SK-N-SH treated with all-trans-retinoic acid at 6 μM for 48 hours (cell line): ENCODE measurements around the gene SLC13A1.

ENCODE experiments used
- ATAC-seq: fragments of 200-7000 bp; cut with Tn5 transposase; 3 replicates; pipeline ENCODE4 v1.9.1; 2020; ENCODE audit warnings: mild to moderate bottlenecking, moderate library complexity
- ARNTL ChIP-seq: fragments of 450-650 bp; formaldehyde crosslinking; IDR thresholded peaks from 2 replicates; pipeline ENCODE4 v1.5.0; 2020; ENCODE audit warnings: low read depth, mild to moderate bottlenecking, moderate library complexity, borderline replicate concordance
- BACH2 ChIP-seq: fragments of 250-450 bp; sonication (Bioruptor Pico); IDR thresholded peaks from 2 replicates; pipeline ENCODE4 v1.9.0; 2021; ENCODE audit warnings: mild to moderate bottlenecking, borderline replicate concordance
- CSDC2 ChIP-seq: fragments of 250-450 bp; sonication (Bioruptor Pico); IDR thresholded peaks from 2 replicates; pipeline ENCODE4 v1.5.0; 2020; ENCODE audit warnings: mild to moderate bottlenecking, moderate library complexity
- ESRRG ChIP-seq: fragments of 250-450 bp; sonication (Bioruptor Pico); IDR thresholded peaks from 2 replicates; pipeline ENCODE4 v1.6.1; 2021; ENCODE audit warnings: mild to moderate bottlenecking
- GLIS3 ChIP-seq: fragments of 250-450 bp; sonication (Bioruptor Pico); IDR thresholded peaks from 2 replicates; pipeline ENCODE4 v1.5.0; 2020; ENCODE audit warnings: mild to moderate bottlenecking, moderate library complexity
- ISL1 ChIP-seq: fragments of 250-450 bp; sonication (Bioruptor Pico); IDR thresholded peaks from 2 replicates; pipeline ENCODE4 v2.1.2; 2022; ENCODE audit warnings: mild to moderate bottlenecking, moderate library complexity
- OSR1 ChIP-seq: fragments of 250-450 bp; sonication (Bioruptor Pico); IDR thresholded peaks from 2 replicates; pipeline ENCODE4 v1.8.0; 2022; ENCODE audit warnings: moderate library complexity, mild to moderate bottlenecking, inconsistent platforms
- PPARA ChIP-seq: fragments of 250-450 bp; sonication (Bioruptor Pico); IDR thresholded peaks from 2 replicates; pipeline ENCODE4 v1.5.0; 2020; ENCODE audit warnings: mild to moderate bottlenecking, borderline replicate concordance
- RARB ChIP-seq: fragments of 250-450 bp; sonication (Bioruptor Pico); IDR thresholded peaks from 2 replicates; pipeline ENCODE4 v1.8.0; 2021; ENCODE audit warnings: mild to moderate bottlenecking, moderate library complexity
- SNAI2 ChIP-seq: fragments of 250-450 bp; sonication (Bioruptor Pico); IDR thresholded peaks from 2 replicates; pipeline ENCODE4 v1.5.0; 2020; ENCODE audit warnings: mild to moderate bottlenecking, moderate library complexity
- TCF4 ChIP-seq: fragments of 250-450 bp; sonication (Bioruptor Pico); IDR thresholded peaks from 2 replicates; pipeline ENCODE4 v1.8.0; 2021; ENCODE audit warnings: mild to moderate bottlenecking, moderate library complexity, borderline replicate concordance
- TOX ChIP-seq: fragments of 250-450 bp; sonication (Bioruptor Pico); IDR thresholded peaks from 2 replicates; pipeline ENCODE4 v1.8.0; 2021; ENCODE audit warnings: mild to moderate bottlenecking, moderate library complexity, borderline replicate concordance
- ZC3H10 ChIP-seq: fragments of 250-450 bp; sonication (Bioruptor Pico); IDR thresholded peaks from 2 replicates; pipeline ENCODE4 v1.5.1; 2021; ENCODE audit warnings: mild to moderate bottlenecking, moderate library complexity
- ZFP3 ChIP-seq: fragments of 250-450 bp; sonication (Bioruptor Pico); IDR thresholded peaks from 2 replicates; pipeline ENCODE4 v1.5.0; 2020; ENCODE audit warnings: mild to moderate bottlenecking, moderate library complexity
- ZNF565 ChIP-seq: fragments of 450-650 bp; formaldehyde crosslinking; conservative IDR thresholded peaks from 2 replicates; pipeline ENCODE4 v1.5.0; 2020; ENCODE audit warnings: low read depth, mild to moderate bottlenecking, moderate library complexity
- ZNF70 ChIP-seq: fragments of 450-650 bp; formaldehyde crosslinking; IDR thresholded peaks from 2 replicates; pipeline ENCODE4 v1.5.0; 2020; ENCODE audit warnings: mild to moderate bottlenecking, moderate library complexity
- ZNF8 ChIP-seq: fragments of 450-650 bp; formaldehyde crosslinking; IDR thresholded peaks from 2 replicates; pipeline ENCODE4 v1.5.0; 2020; ENCODE audit warnings: mild to moderate bottlenecking, moderate library complexity
- TF ChIP-seq, protein P1 (sequence below): fragments of 250-450 bp; sonication (Bioruptor Pico); IDR thresholded peaks from 2 replicates; pipeline ENCODE4 v1.8.0; 2021; ENCODE audit warnings: low read depth, mild to moderate bottlenecking, moderate library complexity, borderline replicate concordance
- TF ChIP-seq, protein P2 (sequence below): fragments of 250-450 bp; sonication (Bioruptor Pico); IDR thresholded peaks from 2 replicates; pipeline ENCODE4 v1.5.1; 2020; ENCODE audit warnings: low read depth, mild to moderate bottlenecking, moderate library complexity
- TF ChIP-seq, protein P3 (sequence below): fragments of 250-450 bp; sonication (Bioruptor Pico); IDR thresholded peaks from 2 replicates; pipeline ENCODE4 v1.5.0; 2020; ENCODE audit warnings: mild to moderate bottlenecking, moderate library complexity
- TF ChIP-seq, protein P4 (sequence below): fragments of 250-450 bp; sonication (Bioruptor Pico); IDR thresholded peaks from 2 replicates; pipeline ENCODE4 v1.8.0; 2020; ENCODE audit warnings: mild to moderate bottlenecking, moderate library complexity, borderline replicate concordance
- TF ChIP-seq, protein P5 (sequence below): fragments of 250-450 bp; sonication (Bioruptor Pico); IDR thresholded peaks from 2 replicates; pipeline ENCODE4 v1.5.1; 2021; ENCODE audit warnings: mild to moderate bottlenecking, moderate library complexity

Gene SLC13A1

DNA sequence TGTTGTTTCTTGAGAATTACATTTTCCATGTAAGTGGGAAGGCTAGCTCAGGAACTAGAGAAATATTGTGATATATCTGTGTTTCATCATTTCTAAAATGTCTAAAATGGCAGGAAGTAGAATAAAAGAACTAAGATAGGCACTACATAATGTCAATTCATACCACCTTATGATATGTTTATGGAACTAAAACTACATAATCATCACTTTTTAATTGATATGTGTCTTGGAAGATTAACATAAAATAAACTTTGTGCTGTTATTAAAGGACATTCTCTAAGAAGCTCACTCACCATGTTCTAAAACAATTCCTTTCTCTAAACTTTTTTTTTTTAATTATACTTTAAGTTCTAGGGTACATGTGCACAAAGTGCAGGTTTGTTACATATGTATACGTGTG lies 120.7 kb downstream of the SLC13A1 start:
- ATAC-seq: no peak
- TF ChIP-seq, protein P1, sequence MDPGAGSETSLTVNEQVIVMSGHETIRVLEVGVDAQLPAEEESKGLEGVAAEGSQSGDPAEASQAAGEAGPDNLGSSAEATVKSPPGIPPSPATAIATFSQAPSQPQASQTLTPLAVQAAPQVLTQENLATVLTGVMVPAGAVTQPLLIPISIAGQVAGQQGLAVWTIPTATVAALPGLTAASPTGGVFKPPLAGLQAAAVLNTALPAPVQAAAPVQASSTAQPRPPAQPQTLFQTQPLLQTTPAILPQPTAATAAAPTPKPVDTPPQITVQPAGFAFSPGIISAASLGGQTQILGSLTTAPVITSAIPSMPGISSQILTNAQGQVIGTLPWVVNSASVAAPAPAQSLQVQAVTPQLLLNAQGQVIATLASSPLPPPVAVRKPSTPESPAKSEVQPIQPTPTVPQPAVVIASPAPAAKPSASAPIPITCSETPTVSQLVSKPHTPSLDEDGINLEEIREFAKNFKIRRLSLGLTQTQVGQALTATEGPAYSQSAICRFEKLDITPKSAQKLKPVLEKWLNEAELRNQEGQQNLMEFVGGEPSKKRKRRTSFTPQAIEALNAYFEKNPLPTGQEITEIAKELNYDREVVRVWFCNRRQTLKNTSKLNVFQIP: no peak
- no peak for TF ChIP-seq ZNF8 (CRISPR knock-in tag)
- TF ChIP-seq ZFP3 (CRISPR knock-in tag): no peak
- TF ChIP-seq TCF4 (CRISPR knock-in tag): no peak
- TF ChIP-seq, protein P2, sequence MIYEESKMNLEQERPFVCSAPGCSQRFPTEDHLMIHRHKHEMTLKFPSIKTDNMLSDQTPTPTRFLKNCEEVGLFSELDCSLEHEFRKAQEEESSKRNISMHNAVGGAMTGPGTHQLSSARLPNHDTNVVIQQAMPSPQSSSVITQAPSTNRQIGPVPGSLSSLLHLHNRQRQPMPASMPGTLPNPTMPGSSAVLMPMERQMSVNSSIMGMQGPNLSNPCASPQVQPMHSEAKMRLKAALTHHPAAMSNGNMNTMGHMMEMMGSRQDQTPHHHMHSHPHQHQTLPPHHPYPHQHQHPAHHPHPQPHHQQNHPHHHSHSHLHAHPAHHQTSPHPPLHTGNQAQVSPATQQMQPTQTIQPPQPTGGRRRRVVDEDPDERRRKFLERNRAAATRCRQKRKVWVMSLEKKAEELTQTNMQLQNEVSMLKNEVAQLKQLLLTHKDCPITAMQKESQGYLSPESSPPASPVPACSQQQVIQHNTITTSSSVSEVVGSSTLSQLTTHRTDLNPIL (CRISPR knock-in tag): no peak
- TF ChIP-seq TOX: no peak
- TF ChIP-seq, protein P3, sequence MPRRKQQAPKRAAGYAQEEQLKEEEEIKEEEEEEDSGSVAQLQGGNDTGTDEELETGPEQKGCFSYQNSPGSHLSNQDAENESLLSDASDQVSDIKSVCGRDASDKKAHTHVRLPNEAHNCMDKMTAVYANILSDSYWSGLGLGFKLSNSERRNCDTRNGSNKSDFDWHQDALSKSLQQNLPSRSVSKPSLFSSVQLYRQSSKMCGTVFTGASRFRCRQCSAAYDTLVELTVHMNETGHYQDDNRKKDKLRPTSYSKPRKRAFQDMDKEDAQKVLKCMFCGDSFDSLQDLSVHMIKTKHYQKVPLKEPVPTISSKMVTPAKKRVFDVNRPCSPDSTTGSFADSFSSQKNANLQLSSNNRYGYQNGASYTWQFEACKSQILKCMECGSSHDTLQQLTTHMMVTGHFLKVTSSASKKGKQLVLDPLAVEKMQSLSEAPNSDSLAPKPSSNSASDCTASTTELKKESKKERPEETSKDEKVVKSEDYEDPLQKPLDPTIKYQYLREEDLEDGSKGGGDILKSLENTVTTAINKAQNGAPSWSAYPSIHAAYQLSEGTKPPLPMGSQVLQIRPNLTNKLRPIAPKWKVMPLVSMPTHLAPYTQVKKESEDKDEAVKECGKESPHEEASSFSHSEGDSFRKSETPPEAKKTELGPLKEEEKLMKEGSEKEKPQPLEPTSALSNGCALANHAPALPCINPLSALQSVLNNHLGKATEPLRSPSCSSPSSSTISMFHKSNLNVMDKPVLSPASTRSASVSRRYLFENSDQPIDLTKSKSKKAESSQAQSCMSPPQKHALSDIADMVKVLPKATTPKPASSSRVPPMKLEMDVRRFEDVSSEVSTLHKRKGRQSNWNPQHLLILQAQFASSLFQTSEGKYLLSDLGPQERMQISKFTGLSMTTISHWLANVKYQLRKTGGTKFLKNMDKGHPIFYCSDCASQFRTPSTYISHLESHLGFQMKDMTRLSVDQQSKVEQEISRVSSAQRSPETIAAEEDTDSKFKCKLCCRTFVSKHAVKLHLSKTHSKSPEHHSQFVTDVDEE: no peak
- TF ChIP-seq ZNF565 (CRISPR knock-in tag): no peak
- no peak for TF ChIP-seq ARNTL (CRISPR knock-in tag)
- TF ChIP-seq, protein P4, sequence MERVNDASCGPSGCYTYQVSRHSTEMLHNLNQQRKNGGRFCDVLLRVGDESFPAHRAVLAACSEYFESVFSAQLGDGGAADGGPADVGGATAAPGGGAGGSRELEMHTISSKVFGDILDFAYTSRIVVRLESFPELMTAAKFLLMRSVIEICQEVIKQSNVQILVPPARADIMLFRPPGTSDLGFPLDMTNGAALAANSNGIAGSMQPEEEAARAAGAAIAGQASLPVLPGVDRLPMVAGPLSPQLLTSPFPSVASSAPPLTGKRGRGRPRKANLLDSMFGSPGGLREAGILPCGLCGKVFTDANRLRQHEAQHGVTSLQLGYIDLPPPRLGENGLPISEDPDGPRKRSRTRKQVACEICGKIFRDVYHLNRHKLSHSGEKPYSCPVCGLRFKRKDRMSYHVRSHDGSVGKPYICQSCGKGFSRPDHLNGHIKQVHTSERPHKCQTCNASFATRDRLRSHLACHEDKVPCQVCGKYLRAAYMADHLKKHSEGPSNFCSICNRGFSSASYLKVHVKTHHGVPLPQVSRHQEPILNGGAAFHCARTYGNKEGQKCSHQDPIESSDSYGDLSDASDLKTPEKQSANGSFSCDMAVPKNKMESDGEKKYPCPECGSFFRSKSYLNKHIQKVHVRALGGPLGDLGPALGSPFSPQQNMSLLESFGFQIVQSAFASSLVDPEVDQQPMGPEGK: no peak
- TF ChIP-seq PPARA (CRISPR knock-in tag): no peak
- TF ChIP-seq OSR1 (CRISPR knock-in tag): no peak
- no peak for TF ChIP-seq GLIS3 (CRISPR knock-in tag)
- no peak for TF ChIP-seq CSDC2 (CRISPR knock-in tag)
- TF ChIP-seq RARB (CRISPR knock-in tag): no peak
- no peak for TF ChIP-seq ZNF70 (CRISPR knock-in tag)

DNA sequence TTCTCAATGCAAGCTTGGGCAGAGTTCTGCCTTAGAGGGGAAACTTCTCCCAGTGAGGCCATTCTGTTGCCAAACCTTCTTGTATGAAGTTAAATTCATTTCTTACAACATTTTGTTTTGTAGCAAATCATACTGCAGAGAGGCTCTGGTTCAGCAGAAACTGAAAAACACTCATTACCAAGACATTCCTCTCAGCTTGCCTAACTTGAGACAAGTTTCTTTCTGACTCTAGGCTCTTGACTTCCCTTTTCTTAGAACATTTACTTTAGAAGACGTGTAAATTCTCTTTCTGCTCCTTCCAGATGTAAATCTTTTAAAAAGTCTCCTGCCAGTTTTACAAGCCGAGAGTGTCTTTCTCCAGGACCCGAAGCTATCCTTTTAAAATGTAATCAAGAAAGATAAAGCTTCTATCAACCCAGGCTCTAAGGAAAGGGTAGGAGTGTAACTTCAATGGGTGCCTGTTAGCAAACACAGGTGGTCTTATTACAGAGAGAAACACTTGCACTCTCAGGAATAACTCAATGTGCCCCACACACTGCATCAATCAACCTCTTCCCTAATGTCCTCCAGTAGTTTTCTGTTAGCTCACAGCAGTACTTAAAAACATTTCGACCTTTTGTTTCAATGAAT lies 123.8 kb downstream of the SLC13A1 start:
- no peak for ATAC-seq
- no peak for TF ChIP-seq BACH2 (CRISPR knock-in tag)
- no peak for TF ChIP-seq ZC3H10 (CRISPR knock-in tag)
- TF ChIP-seq, protein P4: no peak
- TF ChIP-seq, protein P2 (CRISPR knock-in tag): no peak

DNA sequence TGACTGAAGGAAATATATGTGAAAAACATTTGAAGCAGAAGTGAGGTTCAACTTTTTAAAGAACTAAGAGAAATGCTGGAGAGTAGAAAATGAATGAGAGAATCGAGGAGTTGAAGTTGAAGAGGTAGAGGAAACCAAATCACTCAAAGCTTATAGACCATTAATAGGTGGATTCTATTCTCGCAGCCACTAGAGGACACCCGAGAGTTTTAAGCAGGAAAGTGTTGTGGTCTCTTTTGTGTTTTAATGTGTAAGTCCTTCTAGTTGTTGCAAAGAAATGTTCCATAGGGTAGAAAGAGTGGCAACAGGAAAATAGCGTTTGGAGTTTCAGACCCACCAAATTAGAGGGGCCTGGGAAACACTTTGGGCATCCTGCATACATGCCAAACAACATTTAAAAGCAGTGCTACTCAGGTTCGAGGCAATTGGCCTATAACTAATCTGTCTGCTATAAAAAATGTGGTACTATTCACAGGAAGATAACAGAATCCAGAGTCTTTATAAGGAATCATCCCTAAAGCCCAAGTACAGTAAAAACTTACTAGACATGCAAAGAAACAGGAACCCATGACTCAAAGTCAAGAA lies 129.0 kb downstream of the SLC13A1 start:
- peak; percentile 74 for ATAC-seq
- TF ChIP-seq GLIS3 (CRISPR knock-in tag) (no peak), SNAI2 (CRISPR knock-in tag) (no peak), PPARA (CRISPR knock-in tag) (no peak), ISL1 (CRISPR knock-in tag) (no peak), ESRRG (CRISPR knock-in tag) (no peak), TCF4 (CRISPR knock-in tag) (no peak)
- TF ChIP-seq, protein P2 (CRISPR knock-in tag): no peak
- TF ChIP-seq, protein P5, sequence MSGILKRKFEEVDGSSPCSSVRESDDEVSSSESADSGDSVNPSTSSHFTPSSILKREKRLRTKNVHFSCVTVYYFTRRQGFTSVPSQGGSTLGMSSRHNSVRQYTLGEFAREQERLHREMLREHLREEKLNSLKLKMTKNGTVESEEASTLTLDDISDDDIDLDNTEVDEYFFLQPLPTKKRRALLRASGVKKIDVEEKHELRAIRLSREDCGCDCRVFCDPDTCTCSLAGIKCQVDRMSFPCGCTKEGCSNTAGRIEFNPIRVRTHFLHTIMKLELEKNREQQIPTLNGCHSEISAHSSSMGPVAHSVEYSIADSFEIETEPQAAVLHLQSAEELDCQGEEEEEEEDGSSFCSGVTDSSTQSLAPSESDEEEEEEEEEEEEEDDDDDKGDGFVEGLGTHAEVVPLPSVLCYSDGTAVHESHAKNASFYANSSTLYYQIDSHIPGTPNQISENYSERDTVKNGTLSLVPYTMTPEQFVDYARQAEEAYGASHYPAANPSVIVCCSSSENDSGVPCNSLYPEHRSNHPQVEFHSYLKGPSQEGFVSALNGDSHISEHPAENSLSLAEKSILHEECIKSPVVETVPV (CRISPR knock-in tag): no peak
- TF ChIP-seq, all 23 proteins: peak for 0
